ENCODE measurements around the gene PAQR6.

The PAQR6 gene

DNA sequence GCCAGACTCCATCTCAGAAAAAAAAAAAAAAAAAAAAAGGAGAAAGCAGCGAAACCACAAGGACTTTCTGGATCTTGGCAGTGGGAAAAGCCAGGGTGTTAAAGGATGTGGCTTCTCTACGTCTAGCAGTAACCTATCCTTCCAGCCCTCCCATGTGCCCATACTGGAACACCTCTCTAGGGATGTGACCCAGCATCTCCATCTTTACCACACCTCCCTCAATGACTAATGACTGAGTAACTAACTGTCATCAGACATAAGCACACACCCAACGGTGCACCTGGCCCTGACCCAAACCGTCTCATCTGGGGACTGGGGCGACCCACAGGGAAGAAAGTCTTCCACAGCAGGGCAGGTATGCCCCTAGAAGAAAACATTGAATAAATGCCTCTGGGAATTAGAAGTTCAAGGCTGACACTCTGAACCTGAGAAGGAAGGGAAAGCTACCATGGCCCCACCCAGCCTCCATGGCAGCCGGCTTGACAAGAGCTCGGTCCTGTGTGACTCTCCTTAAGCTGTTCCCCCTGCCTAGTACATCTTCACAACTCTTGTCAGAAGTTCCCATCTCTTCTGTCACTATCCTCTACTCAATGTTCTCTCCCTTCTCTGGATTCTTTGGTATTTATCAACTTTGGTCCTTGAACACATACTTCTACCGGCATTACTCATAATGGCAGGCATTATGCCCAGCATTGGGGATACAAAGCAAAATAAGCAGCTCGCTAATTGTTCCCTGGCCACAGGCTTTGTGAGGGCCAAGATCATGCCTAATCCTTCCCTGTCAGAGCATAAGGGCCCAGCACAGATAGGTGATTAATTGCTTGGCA, 14.8 kb upstream of the PAQR6 start:
- no peak for DNase-seq

DNA sequence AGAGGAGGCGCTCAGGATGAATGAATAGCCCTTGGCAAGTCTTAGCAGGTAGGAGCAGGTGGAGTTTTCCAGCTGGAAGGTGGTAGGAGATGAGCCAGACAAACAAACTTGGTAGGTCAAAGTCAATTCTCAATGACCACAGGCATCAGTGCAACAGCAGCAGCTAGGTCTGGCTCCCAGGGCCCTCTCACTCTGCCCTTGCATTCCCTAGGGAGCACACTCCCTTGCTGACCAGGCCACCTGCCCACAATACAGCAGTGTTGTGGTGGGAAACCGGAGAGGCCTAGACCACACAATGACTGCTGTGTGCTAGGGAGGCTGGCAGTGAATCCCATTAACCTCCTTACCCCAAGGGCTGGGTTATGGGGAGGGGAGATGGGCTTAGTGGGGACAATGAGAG, 13.0 kb upstream of the PAQR6 start:
- DNase-seq = no peak

DNA sequence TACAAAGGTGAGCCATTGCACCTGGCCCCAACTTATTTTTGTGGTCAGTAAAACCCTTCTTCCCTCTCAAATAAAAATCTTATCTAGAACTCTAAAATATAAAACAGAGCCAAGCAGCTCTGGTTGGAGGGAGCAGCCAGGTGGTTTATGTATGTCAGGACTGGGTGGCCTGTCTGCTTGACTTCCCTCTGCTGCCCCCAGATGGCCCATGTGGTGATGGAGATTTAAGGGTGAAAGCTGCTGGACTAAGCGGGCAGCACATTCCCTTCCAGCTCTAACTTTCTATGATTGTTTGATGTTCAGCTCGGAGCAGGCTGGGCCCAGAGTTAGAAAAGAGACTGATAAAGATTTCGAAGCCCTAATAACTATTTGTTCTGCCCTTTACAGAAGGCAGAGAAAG, 11.9 kb upstream of the PAQR6 start:
- DNase-seq = no peak

DNA sequence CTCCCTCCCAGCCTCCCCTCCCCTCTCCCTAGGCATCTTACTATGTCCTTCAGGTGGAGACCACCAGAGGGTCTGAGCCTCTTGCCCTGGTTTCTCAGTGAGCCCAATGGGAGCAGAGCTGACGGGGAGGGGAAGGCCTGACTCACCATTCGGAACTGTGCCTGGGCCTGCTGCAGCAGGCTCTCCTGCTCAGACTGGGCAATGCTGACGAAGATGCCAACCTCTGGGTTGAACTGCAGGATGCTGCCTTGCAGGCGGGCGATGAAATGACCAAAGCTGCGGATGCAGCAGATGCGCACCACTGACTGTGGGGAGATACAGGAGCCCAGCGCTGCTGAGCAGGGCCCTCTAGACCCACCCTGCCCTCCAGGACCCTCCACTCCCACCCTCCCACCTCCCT, 11.0 kb upstream of the PAQR6 start:
- no peak for DNase-seq

DNA sequence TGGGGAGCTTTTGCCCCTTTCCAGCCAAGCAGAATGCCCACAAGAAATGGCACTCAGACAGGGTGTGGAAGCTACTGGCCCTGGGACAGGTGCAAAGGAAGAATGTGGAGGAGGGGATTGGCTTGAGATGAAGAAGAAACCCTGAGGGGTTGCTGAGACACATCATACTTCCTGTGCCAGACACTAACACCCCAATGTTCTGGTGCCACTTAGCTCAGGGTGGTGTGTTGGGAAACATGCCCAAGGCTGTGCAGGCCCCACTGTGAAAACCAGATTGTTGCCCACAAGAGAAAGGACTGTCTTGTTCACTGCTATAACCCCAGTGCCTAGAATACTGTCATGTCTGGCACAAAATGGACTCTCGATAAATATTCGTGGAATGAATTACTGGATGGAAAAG, 9.9 kb upstream of the PAQR6 start:
- DNase-seq = no peak

DNA sequence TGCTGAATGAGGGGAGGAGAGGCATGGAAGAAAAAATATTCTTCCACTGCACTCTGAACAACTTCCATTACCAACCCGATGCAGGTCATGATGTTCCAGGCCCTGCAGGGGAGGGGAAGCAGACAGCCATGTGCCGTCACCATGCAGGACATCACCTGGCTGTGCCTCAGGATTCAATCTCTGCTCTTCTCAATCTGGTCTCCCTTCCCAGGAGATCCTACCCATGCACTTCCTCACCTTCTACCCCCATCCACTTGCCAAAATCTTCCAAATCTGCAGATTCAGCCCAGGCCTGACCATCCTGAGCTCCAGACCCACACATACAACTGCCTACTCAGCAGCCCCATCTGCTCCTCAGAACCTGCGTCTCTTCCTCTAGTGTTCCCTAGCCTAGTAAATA, 5.8 kb upstream of the PAQR6 start:
- no peak for DNase-seq

DNA sequence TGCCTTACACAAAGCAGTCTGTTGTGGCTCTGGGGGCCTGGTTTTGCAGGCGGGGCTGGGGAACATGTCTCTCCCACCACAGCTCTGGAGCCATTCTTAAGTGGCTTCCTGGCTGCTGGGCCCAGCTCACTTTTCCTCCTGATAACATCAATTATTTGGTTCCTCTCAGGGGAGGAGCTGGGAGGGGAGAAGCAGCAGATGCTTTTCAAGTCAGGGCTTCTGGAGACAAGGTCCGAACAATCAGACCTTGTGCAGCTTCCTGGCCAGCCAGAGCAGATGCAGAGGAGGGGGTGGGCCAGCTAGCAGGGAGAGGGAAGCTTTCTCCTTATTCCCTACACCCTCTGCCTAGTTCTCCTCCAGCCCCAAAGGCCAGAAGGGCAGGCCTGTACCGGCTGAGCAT, 3.7 kb upstream of the PAQR6 start:
- no peak for DNase-seq

DNA sequence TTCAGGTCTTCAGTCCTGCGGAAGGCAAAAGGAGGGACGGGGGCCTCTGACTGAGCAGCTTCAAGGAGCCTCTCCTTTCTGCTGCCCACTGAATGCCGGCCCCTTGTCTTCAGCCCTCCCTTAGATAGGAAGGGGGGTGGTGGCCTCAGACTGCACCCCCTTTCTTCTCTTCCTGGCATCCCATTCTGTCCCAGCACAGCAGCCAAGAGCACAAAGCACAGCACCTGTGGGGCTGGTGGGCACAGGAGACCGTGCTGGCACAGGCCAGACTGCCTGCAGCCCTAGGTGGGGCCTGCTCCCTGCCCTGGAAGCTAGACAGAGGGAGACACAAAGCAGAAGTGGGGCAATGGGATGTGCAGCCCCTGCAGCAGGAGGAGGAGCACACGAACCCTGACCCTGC, 1.7 kb upstream of the PAQR6 start:
- DNase-seq = no peak

DNA sequence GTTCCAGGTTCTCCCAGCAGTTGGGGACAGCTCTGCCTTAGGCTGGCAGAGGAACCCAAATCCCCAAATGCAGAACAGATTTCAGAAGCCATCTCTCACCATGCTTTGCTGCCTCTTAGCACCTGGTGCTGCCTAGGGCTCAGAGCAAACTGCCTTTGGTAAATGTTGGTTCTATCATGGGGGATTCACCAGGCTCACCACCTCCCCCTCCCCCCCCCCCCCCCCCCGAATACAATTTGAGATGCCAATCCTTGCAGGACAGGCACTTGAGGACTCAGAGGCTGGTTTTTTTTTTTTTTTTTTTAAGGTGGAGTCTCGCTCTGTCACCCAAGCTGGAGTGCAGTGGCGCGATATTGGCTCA, 447 bp upstream of the PAQR6 start:
- no peak for DNase-seq

DNA sequence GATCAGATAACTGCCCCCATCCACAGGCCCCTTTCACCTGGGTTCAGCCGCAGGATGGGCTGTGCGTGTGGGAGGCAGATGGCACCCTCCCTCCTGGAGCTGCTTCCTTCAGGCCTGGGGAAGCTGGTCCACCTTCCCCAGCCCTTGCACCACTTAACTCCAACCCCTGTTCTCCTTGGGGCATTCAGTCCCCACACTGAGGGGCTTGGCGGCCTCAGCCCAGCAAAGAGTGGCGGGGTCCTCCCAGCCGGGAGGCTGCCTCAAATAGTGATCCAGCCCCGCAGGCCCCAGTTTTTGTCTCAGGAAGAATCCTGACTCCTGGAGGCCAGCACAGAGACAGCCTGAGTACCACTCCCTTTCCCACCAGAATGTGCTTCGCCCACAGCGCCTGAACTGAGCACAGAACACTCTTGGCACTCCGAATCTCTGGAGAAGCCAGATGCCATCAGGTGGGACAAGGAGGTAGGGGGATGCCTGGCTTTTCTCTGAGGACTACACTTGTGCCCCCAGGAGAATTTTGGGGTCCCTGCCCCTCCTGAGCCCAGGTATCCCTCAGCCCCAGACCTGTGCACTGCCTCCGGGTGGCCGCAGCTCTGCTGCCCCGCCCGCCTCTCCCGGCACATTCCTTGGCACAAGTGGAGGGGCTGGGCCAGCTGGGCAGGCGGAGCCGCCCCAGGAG, 936 bp downstream of the PAQR6 start:
- DNase-seq = no peak

DNA sequence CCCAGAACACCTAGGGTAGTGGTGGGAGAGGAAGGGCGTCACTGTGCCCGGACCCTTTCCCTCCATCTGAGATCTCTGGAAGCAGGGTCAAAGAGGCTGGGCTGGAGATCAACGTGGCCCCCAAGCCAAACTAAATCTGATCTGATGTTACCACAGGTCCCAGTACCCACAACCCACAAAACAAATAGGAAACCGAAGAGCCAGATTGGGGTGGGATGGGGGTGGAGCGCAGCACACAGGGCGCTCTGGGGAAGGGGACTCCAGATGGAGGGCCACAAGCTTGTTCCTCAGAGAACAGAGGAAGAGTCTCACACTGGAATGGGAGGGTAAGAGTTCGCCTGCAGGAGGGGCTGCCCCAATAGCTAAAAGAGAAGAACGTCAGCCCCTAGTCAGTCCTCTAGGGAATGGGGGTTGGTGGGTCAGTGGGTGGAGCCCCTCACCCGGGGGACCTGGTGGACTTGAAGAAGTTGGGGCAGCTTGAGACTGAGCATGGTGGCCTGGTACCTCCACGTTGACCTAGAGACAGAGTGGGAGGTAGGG, 1.5 kb downstream of the PAQR6 start:
- no peak for DNase-seq

DNA sequence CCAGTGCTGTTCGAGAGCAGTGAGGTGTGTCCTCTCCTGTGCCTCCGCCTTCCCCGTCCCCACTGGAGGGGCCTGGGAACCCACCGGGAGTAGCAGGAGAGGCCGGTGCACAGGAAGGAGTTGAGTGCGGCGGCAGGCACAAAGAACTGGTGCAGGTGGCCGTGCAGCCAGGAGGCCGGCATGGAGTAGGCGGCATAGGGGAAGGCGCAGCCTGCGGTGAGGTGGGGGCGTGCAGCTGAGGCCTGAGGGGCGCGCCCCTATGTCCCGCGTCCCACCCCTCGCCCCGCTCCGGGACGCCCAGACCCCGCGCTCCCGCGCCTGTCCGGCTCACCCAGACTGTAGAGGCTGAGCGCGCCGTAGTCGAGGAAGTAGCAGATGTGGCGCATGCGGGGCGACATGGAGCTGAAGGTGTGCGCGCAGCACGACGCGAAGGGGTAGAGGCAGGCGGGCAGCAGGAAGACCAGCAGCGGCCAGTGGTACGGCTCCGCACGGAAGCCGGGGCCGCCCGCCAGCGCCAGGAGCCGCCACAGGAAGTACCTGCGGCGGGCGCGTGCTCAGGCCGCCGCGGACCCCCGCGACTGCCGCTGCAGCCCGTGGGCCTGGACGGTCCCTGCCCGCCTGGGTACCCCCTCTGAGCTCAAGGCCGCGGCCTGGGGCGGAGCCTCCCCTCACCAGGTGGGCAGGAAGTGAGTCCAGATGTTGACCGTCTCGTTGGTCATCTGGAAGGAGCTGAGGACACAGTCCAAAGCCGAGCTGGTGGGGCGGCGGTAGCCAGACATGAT, 2.2 kb downstream of the PAQR6 start:
- DNase-seq = peak; percentile 40

DNA sequence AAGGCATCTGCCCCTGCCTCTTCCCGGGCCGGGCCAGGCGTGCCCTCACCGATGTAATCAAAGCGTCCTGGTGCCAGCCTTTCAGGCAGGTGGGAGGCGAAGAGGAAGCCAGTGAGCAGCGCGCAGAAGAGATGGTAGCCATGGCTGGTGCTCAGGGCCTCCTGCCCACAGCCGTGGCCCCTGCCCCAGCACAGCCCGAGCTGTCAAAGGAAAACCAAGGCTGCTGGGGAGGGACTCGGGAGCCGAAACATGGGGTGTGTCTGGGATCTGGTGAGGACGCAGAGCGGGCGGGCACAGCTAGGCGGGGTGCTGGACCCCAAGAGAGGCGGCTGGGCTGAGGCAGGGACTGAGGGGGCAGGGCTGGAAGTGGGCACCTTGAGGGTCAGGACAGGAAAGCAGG, 3.1 kb downstream of the PAQR6 start:
- no peak for DNase-seq

DNA sequence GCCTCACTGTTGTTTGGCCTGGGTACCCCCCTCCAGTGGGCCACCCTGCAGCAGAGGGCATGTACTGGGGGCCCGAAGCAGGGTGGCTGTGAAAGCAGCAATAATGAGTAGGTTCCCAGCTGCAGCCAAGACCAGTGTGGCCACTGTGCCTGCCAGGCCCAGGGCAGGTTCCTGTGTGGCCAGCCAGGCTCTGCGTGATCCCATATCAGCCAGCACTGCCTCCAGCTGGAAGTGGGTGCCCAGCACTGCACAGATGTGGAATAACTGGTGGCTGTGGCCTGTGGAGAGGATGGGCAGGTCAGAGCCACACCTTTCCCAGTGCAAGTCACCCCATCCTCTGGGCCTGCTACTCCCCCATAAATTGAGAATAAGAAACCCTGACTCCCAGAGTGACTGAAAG, 3.7 kb downstream of the PAQR6 start:
- DNase-seq = no peak

DNA sequence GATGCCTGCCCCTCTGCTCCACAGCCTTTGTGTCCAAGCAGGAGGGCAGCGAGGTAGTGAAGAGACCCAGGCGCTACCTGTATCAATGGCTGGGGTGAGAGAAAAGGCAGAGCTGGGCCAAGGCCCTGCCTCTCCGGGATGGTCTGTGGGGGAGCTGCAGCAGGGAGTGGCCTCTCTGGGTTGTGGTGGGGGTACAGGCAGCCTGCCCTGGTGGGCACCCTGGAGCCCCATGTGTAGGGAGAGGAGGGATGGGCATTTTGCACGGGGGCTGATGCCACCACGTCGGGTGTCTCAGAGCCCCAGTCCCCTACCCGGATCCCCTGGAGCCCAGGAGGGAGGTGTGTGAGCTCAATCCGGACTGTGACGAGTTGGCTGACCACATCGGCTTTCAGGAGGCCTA, 5.1 kb downstream of the PAQR6 start:
- no peak for DNase-seq

DNA sequence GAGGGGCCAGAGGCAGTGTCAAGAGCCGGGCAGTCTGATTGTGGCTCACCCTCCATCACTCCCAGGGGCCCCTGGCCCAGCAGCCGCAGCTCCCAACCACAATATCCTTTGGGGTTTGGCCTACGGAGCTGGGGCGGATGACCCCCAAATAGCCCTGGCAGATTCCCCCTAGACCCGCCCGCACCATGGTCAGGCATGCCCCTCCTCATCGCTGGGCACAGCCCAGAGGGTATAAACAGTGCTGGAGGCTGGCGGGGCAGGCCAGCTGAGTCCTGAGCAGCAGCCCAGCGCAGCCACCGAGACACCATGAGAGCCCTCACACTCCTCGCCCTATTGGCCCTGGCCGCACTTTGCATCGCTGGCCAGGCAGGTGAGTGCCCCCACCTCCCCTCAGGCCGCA, 5.9 kb downstream of the PAQR6 start, which contains the start of gene BGLAP:
TSS of gene BGLAP (plus strand) at position 259 of the 400 bp plus-strand sequence. CDS start at position 307, 48 bp downstream.
- no peak for DNase-seq

DNA sequence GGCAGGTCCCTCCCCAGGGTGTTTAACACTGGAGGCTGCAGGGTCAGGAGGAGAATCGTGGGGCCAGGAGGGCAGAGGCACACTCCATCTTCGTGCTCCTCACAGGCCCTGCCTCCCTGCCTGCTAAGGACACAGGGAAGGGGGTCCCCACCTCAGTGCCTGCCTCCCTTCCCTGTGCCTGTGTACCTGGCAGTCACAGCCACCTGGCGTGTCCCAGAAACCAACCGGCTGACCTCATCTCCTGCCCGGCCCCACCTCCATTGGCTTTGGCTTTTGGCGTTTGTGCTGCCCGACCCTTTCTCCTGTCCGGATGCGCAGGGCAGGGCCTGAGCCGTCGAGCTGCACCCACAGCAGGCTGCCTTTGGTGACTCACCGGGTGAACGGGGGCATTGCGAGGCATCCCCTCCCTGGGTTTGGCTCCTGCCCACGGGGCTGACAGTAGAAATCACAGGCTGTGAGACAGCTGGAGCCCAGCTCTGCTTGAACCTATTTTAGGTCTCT, 6.5 kb downstream of the PAQR6 start:
- DNase-seq = no peak

DNA sequence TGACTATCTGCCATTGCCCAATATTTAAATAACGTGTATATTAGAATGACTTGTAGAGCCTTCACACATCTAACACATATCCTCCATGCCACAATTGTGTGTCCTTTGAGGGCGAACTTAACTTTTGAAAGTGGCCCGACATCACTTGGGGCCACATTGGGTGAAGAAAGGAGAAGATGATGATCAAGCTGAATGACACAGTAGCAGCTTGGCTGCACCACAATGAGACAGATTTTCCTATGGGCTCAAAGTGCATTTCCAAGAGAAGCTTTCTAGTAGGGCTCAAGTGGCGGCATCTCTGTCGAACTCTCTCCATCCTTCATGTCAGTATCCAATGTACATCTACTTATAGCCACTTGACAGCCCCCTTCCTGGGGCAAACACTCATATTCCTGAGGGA, 9.6 kb downstream of the PAQR6 start:
- DNase-seq = no peak

DNA sequence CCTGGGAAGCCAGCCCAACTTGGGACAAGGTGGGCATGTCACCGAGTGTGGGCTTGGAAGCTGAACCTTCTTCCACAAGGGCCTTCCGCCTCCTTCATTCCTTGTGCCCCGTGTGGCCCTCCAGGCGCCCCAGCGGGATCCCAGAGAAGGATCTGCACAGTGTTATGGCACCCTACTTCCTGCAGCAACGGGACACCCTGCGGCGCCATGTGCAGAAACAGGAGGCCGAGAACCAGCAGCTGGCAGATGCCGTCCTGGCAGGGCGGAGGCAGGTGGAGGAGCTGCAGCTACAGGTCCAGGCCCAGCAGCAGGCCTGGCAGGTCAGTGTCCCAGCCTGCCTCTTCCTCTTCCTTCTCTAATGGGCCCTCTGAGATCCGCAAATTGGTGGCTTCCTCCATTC, 11.7 kb downstream of the PAQR6 start:
- DNase-seq = no peak

DNA sequence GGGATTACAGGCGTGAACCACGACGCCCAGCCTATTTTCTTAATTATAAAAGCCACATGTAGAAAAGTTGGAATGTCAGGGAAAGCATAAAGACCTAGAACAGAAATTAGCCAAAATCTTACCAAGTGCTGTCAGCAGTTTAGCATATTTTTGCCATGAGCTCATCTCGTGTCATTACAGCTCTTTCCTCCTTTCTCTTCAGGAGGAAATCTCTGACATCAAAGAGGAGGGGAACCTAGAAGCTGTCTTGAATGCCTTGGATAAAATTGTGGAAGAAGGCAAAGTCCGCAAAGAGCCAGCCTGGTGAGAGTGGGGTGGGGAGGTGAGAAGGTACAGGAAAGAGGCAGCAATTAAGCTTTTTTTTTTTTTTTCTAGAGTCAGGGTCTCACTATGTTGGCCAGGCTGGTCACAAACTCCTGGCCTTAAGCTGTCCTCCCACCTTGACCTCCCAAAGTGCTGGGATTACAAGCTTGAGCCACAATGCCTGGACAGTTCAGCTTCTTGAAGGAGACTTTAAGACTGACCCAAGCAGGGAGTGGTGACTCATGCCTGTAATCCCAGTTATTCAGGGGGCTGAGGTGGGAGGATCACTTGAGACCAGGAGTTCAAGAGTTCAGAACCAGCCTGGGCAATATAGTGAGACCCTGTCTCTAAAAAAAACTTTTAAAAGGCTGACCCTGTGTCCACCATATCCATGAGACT, 14.3 kb downstream of the PAQR6 start:
- DNase-seq = no peak

DNA sequence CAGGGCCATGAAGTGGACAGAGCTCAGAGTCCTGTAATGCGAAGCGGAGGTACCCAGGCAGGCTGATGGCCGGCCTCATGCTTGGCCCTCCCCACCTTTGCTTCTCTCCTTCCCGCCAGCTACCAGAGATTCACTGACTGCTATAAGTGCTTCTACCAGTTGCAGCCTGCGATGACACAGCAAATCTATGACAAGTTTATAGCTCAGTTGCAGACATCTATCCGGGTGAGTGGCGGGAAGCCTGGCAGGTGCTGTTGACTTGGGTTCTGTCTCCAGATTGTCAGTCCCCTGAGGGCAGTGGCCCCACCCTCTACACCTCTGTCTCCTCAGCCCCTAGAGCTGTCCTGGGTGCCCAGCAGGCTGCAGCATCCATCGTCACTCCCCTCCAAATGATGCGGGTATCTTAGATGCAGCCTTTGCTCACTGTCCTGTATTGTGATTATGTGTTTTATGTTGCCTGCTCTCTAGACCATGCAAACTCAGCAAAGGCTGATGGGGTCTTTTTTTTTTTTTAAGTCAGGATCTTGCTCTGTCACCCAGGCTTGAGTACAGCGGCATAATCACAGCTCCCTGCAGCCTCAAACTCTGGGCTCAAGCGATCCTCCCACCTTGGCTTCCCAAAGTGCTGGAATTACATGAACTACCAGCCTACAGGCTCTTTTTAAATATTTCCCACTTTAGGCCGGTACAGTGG, 15.5 kb downstream of the PAQR6 start:
- DNase-seq = no peak

DNA sequence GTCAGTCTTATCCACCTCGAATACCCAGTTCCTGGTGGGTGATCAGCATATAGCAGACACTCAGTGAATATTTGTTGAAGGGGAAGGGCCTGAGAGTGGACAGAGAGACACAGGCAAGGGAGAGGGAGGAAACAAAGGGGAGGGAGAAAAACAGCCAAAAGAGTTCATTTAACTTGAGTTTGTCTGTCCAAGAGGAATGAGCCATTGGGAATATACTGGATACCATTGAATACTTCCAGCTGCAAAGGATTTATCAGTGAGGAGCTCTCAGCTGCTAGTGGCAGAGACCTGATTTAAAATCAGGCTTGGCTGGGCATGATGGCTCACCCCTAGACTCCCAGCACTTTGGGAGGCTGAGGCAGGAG, 17.4 kb downstream of the PAQR6 start:
- DNase-seq = no peak
